Upper lobe of left lung (tissue), 4 donors: ENCODE results near the gene AGAP1.

Experiments
- EP300 ChIP-seq, 4 donors: sonication (generic); formaldehyde crosslinking; IDR thresholded peaks; one replicate each; pipeline ENCODE4 v1.5.1; 2017; ENCODE audit warnings: antibody characterized with exemption in 4 of 4, control low read depth in 2 of 4
- POLR2A ChIP-seq, 4 donors: fragments of 450-650 bp; IDR thresholded peaks; one replicate each; pipeline ENCODE4 v1.5.1; 2016 to 2017; ENCODE audit warnings: antibody characterized with exemption in 4 of 4, mild to moderate bottlenecking in 2 of 4
- POLR2AphosphoS5 ChIP-seq, 2 donors: sonication (generic); formaldehyde crosslinking; IDR thresholded peaks; one replicate each; pipeline ENCODE4 v1.5.1; 2017; ENCODE audit warnings: antibody characterized with exemption in 2 of 2
- TF ChIP-seq, protein P1 (sequence below), 6 experiments: fragments of 450-650 bp in 4 of 6; fragments of 200-600 bp in 2 of 6; sonication (generic) in 2 of 6; IDR thresholded peaks; one replicate each; pipeline ENCODE4 v1.5.1; 2016 to 2019; ENCODE audit warnings: antibody characterized with exemption in 6 of 6

DNA sequence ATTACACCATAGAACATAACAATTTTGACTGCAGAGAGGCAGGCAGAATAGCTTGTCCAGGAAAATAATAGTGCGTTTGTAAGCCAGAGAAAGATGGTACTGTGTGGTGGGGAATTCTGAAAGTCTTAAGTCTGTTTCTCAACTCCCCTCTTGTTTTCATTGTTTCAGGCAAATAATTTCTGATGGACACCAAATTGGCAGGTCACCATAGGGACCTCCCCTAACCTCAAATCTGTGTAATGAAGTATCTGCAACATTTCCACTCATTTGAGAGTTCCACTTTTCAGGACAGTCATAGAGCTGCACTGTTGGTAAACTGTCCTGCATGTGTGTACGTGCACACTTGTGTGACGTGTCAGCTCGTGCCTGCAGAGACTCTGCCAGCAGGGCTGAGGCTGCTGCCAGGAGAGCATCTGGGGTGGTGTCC, 195.6 kb downstream of the AGAP1 start:
- no peak for TF ChIP-seq POLR2A (IDR thresholded peaks at IDR 0.05)
- TF ChIP-seq, protein P1, sequence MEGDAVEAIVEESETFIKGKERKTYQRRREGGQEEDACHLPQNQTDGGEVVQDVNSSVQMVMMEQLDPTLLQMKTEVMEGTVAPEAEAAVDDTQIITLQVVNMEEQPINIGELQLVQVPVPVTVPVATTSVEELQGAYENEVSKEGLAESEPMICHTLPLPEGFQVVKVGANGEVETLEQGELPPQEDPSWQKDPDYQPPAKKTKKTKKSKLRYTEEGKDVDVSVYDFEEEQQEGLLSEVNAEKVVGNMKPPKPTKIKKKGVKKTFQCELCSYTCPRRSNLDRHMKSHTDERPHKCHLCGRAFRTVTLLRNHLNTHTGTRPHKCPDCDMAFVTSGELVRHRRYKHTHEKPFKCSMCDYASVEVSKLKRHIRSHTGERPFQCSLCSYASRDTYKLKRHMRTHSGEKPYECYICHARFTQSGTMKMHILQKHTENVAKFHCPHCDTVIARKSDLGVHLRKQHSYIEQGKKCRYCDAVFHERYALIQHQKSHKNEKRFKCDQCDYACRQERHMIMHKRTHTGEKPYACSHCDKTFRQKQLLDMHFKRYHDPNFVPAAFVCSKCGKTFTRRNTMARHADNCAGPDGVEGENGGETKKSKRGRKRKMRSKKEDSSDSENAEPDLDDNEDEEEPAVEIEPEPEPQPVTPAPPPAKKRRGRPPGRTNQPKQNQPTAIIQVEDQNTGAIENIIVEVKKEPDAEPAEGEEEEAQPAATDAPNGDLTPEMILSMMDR (IDR thresholded peaks at IDR 0.05), result no peak
- no peak for TF ChIP-seq POLR2AphosphoS5 (IDR thresholded peaks at IDR 0.05)
- no peak for TF ChIP-seq EP300 (IDR thresholded peaks at IDR 0.05)
